LNCaP clone FGC (cell line): ENCODE results near the gene FDPS.

ENCODE experiments used
- DNase-seq: peaks from one replicate; pipeline ENCODE4 v3.0.0-alpha.2; 2011; ENCODE audit warnings: low read depth
- H3K4me3 ChIP-seq: 2 replicates; pipeline ENCODE4 v1.5.1; 2011; ENCODE audit warnings: mild to moderate bottlenecking, low read depth, low read length, control low read depth
- CTCF ChIP-seq: IDR thresholded peaks from 2 replicates; pipeline ENCODE4 v1.5.1; 2012; ENCODE audit warnings: mild to moderate bottlenecking; ENCODE audit not compliant: control insufficient read depth, insufficient read depth; ENCODE audit errors: extremely low read depth

FDPS gene

GRCh38 chr1:155334962-155335361, 26.3 kb downstream of the FDPS start:
- DNase-seq, result no peak
- H3K4me3 ChIP-seq, result no peak overlapping the region
- no peak for TF ChIP-seq CTCF

GRCh38 chr1:155339515-155340097, 30.9 kb downstream of the FDPS start:
- no peak overlapping the region for H3K4me3 ChIP-seq
- DNase-seq, result peak; percentile 41
- no peak for TF ChIP-seq CTCF

GRCh38 chr1:155342842-155343241, 34.2 kb downstream of the FDPS start:
- no peak for DNase-seq
- TF ChIP-seq CTCF, result no peak

GRCh38 chr1:155352631-155353030, 44.0 kb downstream of the FDPS start:
- no peak for DNase-seq
- H3K4me3 ChIP-seq, result no peak overlapping the region
- TF ChIP-seq CTCF, result no peak

More at GRCh38 chr1:155342842-155343241, 34.2 kb downstream of the FDPS start:
- no peak overlapping the region for H3K4me3 ChIP-seq

GRCh38 chr1:155360051-155360450, 51.4 kb downstream of the FDPS start:
- H3K4me3 ChIP-seq, result no peak overlapping the region
- no peak for DNase-seq
- no peak for TF ChIP-seq CTCF
